Measurements from ENCODE around the gene MOB3A. TPM values are rescaled to one million over a fixed set of nuclear protein-coding genes. Genes with fewer than 3 reads are reported as not detected.

The MOB3A gene
- total RNA-seq, 1 donor from 2014 or later, result 45.5 TPM

DNA sequence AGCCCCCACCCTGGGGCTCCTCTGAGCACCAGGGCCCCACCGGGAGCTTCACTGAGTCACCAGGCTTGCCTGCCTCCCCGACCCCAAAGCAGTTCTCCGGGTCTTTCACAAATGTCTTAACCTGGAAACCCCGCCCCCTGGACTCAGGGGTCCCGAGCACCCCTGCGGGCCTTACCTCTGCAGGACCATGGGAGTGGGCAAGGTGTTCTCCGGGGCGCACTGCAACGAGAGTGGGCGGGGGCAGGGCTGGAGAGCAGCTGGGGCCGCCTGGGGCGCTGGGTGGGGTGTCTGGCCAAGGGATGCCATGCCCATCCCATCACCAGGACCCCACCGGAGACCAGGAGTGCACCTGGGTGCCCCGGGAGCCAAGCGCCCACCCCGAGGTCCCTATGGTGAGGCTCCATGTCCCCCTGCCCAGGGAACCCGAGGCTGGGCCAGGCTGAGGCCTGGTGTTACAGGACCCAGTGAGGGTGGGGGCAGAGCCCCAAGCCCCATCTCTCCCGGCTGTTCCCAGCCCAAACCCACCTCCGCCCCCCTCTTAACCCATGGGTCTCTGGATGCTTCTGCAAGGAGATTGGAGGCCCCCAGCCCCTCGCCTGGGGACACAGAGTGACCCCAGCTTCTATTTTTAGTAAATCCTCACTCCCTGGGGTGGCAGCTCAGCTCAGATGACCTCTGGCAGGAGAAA lies 56.0 kb downstream of the MOB3A start:
- H3K27ac Mint-ChIP-seq (ENCODE audit: unreplicated experiment), result no peak overlapping the region
- peaks cover 4% of the 10 kb centered on the region for H3K9me3 Mint-ChIP-seq (ENCODE audit: low read depth)
- no peak overlapping the region for H3K4me3 Mint-ChIP-seq (ENCODE audit: unreplicated experiment)
- no peaks in the 10 kb centered on the region for H3K27me3 Mint-ChIP-seq (ENCODE audit: low read depth)
- H3K4me1 Mint-ChIP-seq (ENCODE audit: low read depth), result peaks cover 3% of the 10 kb centered on the region
- peak; percentile 91 for DNase-seq (ENCODE audit: low spot score)
- peaks cover 10% of the 10 kb centered on the region for H3K36me3 Mint-ChIP-seq (ENCODE audit: low read depth)
- TF ChIP-seq CTCF (IDR thresholded peaks at IDR 0.05), result no peak

DNA sequence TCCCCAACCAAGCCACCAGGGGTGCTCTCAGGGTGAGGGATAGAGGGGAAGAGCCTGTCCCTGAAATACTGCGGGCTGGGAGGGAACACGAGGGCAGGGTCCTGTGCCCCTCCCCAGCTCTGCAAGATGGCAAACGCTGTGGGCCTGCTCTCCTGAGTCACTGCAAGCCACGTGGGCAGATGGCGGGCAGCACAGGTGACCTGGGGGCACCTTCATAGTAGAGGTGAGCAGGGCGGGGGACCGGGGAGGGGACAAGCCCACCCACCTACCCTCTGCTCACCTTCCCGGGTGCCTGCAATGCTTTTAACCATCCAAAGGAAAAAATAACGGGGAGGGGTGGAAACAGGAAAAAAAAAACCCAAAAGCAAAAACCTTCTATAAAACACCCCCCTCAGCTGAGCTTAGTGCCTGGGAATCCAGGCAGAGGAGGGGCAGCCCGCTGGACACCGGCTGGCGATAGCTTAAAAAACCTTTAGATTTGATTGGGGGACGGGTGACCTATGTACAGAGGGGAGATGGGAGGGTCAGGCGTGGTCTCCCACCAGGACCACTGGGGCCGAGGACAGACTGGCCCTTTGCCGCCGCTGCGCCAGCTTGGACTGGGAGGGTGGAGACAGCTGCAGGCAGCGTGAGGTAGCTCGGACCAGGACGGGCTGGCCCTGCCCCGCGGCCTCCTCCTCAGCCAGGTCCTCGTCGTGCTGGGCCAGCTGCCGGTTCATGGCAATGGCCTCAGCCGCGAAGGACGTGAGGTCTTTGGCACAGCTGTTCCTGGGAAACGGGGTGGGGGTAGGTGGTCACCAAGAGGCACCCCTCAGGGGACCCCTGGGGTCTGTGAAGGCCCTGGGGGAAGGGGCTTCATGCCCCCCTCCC lies 56.8 kb downstream of the MOB3A start:
- peaks cover 4% of the 10 kb centered on the region for H3K9me3 Mint-ChIP-seq (ENCODE audit: low read depth)
- no peaks in the 10 kb centered on the region for H3K27me3 Mint-ChIP-seq (ENCODE audit: low read depth)
- no peak for TF ChIP-seq CTCF (IDR thresholded peaks at IDR 0.05)
- DNase-seq (ENCODE audit: low spot score), result no peak
- peaks cover 3% of the 10 kb centered on the region for H3K4me1 Mint-ChIP-seq (ENCODE audit: low read depth)
- H3K27ac Mint-ChIP-seq (ENCODE audit: unreplicated experiment), result no peak overlapping the region
- no peak overlapping the region for H3K4me3 Mint-ChIP-seq (ENCODE audit: unreplicated experiment)
- H3K36me3 Mint-ChIP-seq (ENCODE audit: low read depth), result peaks cover 10% of the 10 kb centered on the region

- no peak overlapping the region for H3K27ac Mint-ChIP-seq (ENCODE audit: unreplicated experiment)
- peaks cover 4% of the 10 kb centered on the region for H3K9me3 Mint-ChIP-seq (ENCODE audit: low read depth)
- no peak for TF ChIP-seq CTCF (IDR thresholded peaks at IDR 0.05)
- DNase-seq (ENCODE audit: low spot score), result peak; percentile 86
- H3K36me3 Mint-ChIP-seq (ENCODE audit: low read depth), result peaks cover 9% of the 10 kb centered on the region
- no peaks in the 10 kb centered on the region for H3K27me3 Mint-ChIP-seq (ENCODE audit: low read depth)
- H3K4me1 Mint-ChIP-seq (ENCODE audit: low read depth), result peaks cover 2% of the 10 kb centered on the region
- H3K4me3 Mint-ChIP-seq (ENCODE audit: unreplicated experiment), result no peak overlapping the region
These were observed 57.6 kb downstream of the MOB3A start for GRCh38 chr19:2038284-2039088.

- H3K9me3 Mint-ChIP-seq (ENCODE audit: low read depth), result peaks cover 4% of the 10 kb centered on the region
- peaks cover 1% of the 10 kb centered on the region for H3K4me1 Mint-ChIP-seq (ENCODE audit: low read depth)
- DNase-seq (ENCODE audit: low spot score), result no peak
- no peak overlapping the region for H3K27ac Mint-ChIP-seq (ENCODE audit: unreplicated experiment)
- no peak overlapping the region for H3K4me3 Mint-ChIP-seq (ENCODE audit: unreplicated experiment)
- peaks cover 8% of the 10 kb centered on the region for H3K36me3 Mint-ChIP-seq (ENCODE audit: low read depth)
- no peaks in the 10 kb centered on the region for H3K27me3 Mint-ChIP-seq (ENCODE audit: low read depth)
- no peak for TF ChIP-seq CTCF (IDR thresholded peaks at IDR 0.05)
These were observed 58.4 kb downstream of the MOB3A start for GRCh38 chr19:2037651-2038255.
